GM12801 (cell line): ENCODE results near the gene ADARB2.

Experiments used
- TF ChIP-seq, protein P1 (sequence below): IDR thresholded peaks from one replicate; pipeline ENCODE4 v1.5.1; 2011; ENCODE audit warnings: control low read depth; ENCODE audit not compliant: insufficient read length; ENCODE audit errors: extremely low read depth

ADARB2 gene

GRCh38 chr10:1156921-1157614, 580.3 kb downstream of the ADARB2 start:
- TF ChIP-seq, protein P1, sequence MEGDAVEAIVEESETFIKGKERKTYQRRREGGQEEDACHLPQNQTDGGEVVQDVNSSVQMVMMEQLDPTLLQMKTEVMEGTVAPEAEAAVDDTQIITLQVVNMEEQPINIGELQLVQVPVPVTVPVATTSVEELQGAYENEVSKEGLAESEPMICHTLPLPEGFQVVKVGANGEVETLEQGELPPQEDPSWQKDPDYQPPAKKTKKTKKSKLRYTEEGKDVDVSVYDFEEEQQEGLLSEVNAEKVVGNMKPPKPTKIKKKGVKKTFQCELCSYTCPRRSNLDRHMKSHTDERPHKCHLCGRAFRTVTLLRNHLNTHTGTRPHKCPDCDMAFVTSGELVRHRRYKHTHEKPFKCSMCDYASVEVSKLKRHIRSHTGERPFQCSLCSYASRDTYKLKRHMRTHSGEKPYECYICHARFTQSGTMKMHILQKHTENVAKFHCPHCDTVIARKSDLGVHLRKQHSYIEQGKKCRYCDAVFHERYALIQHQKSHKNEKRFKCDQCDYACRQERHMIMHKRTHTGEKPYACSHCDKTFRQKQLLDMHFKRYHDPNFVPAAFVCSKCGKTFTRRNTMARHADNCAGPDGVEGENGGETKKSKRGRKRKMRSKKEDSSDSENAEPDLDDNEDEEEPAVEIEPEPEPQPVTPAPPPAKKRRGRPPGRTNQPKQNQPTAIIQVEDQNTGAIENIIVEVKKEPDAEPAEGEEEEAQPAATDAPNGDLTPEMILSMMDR: no peak

GRCh38 chr10:1156616-1156886, 580.8 kb downstream of the ADARB2 start:
- TF ChIP-seq, protein P1: no peak

DNA sequence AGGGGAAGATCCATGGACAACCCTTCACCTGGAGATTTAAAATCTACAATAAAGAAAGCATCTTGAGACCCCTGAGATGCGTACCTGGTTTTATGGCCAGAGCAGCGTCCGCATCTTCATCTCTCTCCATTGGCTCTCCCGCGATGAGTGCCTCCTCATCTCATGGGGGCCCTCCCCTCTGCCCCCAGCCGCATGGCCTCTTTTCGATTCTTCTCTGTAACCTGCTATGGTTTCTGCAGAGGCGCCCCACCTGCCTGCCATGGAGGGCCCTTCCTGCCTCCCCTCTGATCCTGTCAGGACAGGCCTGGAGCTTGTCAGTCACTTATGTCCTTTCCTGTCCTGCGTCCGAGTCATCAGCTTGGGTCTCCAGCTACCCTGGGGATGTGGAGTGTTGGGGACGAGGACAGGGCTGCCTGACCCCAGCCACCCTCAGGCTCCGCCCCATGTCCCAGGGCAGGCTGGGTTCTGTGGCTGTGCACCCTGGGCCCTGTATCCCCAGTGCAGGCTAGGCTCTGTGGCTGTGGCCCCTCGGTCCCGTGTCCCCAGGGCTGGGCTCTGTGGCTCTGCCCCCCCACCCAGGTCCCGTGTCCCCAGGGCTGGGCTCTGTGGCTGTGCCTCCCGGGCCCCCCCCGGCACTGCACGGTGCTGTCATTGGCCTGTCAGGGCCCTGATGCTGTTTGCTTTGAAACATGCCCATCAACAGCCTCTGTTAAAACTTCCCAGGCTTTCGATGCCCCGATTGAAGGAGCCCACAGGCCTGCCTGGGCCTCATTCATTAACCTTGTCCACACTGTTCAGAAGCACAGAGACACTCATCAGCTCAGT, 581.3 kb downstream of the ADARB2 start:
- TF ChIP-seq, protein P1: no peak

GRCh38 chr10:1154531-1155295, 582.6 kb downstream of the ADARB2 start:
- TF ChIP-seq, protein P1: no peak

- TF ChIP-seq, protein P1: no peak
These were observed 583.4 kb downstream of the ADARB2 start for GRCh38 chr10:1153805-1154351.

GRCh38 chr10:1153251-1153763, 584.0 kb downstream of the ADARB2 start:
- TF ChIP-seq, protein P1: no peak
